Lower leg skin (tissue), 3 donors: ENCODE measurements around the gene PREB.

ENCODE experiments used
- CTCF ChIP-seq, 3 donors: fragments of 450-650 bp; IDR thresholded peaks; one replicate each; pipeline ENCODE4 v1.5.1; 2016; ENCODE audit warnings: antibody characterized with exemption in 3 of 3, mild to moderate bottlenecking in 3 of 3, moderate library complexity in 2 of 3
- POLR2A ChIP-seq, 2 donors: fragments of 450-650 bp; IDR thresholded peaks; one replicate each; pipeline ENCODE4 v1.6.1; 2016 to 2017; ENCODE audit warnings: antibody characterized with exemption in 2 of 2, mild to moderate bottlenecking in 1 of 2, moderate library complexity in 1 of 2

- no peak for TF ChIP-seq CTCF (IDR thresholded peaks at IDR 0.05)
- no peak for TF ChIP-seq POLR2A (IDR thresholded peaks at IDR 0.05)
Measured at GRCh38 chr2:27130396-27130795, 4.0 kb downstream of the PREB start.
